ENCODE results near the gene MYBPC2. TPM values are rescaled to one million over a fixed set of nuclear protein-coding genes. Genes with fewer than 3 reads are reported as not detected.

MYBPC2 gene
- total RNA-seq, 2 experiments from 2014 or later, result 0.14 TPM; not detected in 1

- Mint-ChIP-seq H3K4me3 (no peak overlapping the region), H3K36me3 (peaks cover 17% of the 10 kb centered on the region), H3K9me3 (no peaks in the 10 kb centered on the region), H3K4me1 (peaks cover 11% of the 10 kb centered on the region), H3K27me3 (peaks cover 8% of the 10 kb centered on the region), H3K27ac (no peak overlapping the region)
- POLR2A ChIA-PET, result interaction anchor here (0.6 to 0.7 kb wide), 2 partner anchors 32 to 47 kb away, joined by 3 read pairs; no protein-coding TSS in a partner anchor
- no peak for ATAC-seq (ENCODE audit: low read depth)
- DNase-seq, result no peak
Measured at GRCh38 chr19:50415661-50416033, 17.0 kb upstream of the MYBPC2 start.

DNA sequence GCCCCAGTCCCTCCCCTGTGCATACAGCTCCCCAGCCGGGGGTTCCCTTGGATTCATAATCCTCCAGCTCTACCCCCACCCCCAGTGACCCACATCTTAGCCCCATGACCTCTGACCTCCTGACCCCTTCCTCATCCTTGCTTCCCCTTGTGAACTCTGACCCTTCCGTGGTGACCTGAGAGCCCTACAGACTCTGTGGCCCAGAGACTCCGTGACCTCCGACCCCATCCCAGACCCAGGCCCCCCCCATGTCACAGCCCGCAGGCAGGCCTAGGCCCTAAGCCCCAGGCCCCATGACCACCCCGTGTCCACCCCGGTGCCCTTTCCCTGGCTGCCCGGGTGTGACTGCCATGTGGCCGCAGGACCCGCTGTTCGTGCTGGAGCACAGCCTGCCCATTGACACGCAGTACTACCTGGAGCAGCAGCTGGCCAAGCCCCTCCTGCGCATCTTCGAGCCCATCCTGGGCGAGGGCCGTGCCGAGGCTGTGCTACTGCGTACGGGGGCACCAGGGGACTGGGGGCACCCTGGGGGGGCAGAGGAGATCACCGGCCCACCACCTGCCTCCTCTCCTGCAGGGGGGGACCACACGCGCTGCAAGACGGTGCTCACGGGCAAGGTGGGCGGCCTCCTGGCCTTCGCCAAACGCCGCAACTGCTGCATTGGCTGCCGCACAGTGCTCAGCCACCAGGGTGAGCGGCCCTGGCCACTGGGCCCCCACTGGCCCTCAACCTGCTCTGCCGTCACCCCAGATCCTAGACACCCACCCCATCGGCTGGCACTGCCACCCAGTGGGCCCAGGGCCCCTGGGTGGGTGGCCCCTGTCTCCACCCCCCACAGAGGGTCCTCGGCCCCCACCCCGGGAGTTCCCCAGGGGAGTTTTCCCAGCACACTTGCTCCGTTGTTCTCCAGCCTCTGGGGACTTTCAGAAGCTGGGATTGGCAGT is 16.4 kb upstream of the MYBPC2 start:
- Mint-ChIP-seq H3K36me3 (peaks cover 15% of the 10 kb centered on the region), H3K4me3 (no peak overlapping the region)

GRCh38 chr19:50417111-50418081 is 15.3 kb upstream of the MYBPC2 start:
- Mint-ChIP-seq H3K9me3 (no peaks in the 10 kb centered on the region), H3K27ac (no peak overlapping the region), H3K4me1 (peaks cover 11% of the 10 kb centered on the region), H3K27me3 (peaks cover 12% of the 10 kb centered on the region), H3K36me3 (peaks cover 9% of the 10 kb centered on the region), H3K4me3 (no peak overlapping the region)
- POLR2A ChIA-PET, result no interaction called here
- no peak for DNase-seq
- no peak for ATAC-seq (ENCODE audit: low read depth)

More for the DNA sequence above, 16.4 kb upstream of the MYBPC2 start:
- H3K4me1 Mint-ChIP-seq, result peaks cover 11% of the 10 kb centered on the region
- DNase-seq, result no peak
- ATAC-seq (ENCODE audit: low read depth), result no peak
- H3K9me3 Mint-ChIP-seq, result no peaks in the 10 kb centered on the region
- no peak overlapping the region for H3K27ac Mint-ChIP-seq
- POLR2A ChIA-PET, result interaction anchor here (0.6 to 0.7 kb wide), 2 partner anchors 32 to 48 kb away, joined by 3 read pairs; no protein-coding TSS in a partner anchor
- peaks cover 8% of the 10 kb centered on the region for H3K27me3 Mint-ChIP-seq

DNA sequence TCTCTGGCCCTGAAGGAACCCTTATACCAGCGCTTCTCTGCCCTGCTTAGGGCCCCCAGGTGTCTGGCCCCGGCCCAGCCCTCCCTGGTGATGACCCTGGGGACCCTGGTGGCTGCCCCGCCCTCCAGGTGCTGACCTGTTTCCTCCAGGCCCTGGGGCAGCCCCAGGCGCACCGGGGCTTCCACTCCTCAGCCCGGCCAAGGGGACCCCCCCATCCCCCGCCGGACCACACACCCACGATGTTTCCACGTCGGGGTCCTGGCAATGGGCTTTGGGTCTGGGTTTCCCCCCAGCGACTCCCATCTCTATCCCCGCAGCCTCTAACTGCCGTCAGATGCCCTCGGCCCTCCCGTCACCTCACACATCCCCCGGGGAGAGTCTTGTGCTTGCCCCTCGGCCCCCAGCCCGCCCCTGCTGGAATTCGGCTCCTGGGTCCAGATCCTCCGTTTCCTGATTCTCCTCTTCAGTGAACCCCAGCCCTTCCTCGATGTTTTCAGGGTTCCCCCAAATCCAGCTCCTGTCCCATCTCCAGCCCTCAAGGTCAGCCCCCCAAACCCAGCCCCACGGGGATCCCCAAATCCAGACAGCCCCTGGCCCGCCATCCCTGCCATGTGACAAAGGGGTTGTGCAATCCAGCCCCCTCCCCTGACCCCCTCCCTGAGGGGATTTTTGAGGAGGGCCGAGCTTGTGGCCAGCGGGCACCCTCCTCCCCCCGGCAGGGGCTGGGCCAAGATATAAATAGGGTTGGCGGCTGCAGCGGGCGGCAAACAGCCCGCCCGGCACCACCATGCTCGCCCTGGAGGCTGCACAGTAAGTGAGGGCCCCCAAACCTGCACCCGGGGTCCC is 14.3 kb upstream of the MYBPC2 start, which contains the start of gene SPIB:
Gene SPIB (plus strand): TSS at position 763 of the 846 bp plus-strand sequence. CDS start 25 bp downstream, at position 788.
- no peak for ATAC-seq (ENCODE audit: low read depth)
- Mint-ChIP-seq H3K4me3 (no peak within 1 kb of the TSS), H3K36me3 (peaks cover 9% of the 10 kb centered on the region), H3K27ac (peak within 1 kb of the TSS; percentile 22), H3K4me1 (peaks cover 11% of the 10 kb centered on the region), H3K9me3 (no peaks in the 10 kb centered on the region), H3K27me3 (peaks cover 12% of the 10 kb centered on the region)
- DNase-seq, result no peak
- POLR2A ChIA-PET, result no interaction called here

DNA sequence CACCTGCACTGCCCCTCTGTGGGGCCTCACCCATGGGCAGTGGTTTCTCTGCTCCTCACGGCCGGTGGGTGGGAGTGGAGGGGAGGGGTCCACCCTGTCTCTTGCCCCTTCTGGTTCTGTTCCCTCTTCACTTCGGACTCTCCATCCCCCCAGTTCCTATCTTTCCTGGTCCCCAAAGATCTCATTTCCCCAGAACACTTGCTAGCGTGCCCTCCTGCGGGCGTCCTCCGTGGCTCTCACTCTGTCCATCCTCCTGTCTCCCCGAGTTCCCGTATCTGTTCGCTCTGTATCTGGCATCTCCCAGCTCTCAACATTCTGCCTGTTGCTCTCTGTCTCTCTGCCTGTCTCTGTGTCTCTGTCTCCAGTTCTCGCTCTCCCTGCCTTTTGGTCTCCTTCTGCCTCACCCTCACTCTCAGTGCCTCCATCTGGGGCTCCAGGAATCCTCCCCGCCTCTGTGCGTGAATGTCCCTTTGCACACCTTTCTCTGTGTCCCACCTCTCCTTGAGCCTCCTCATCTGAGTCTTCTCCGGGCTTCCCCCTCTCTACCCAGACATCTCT is 13.6 kb upstream of the MYBPC2 start:
- ATAC-seq (ENCODE audit: low read depth), result no peak
- Mint-ChIP-seq H3K4me3 (no peak overlapping the region), H3K36me3 (peaks cover 9% of the 10 kb centered on the region), H3K9me3 (no peaks in the 10 kb centered on the region), H3K4me1 (peaks cover 11% of the 10 kb centered on the region), H3K27ac (peak overlapping the region; percentile 22), H3K27me3 (peaks cover 12% of the 10 kb centered on the region)
- POLR2A ChIA-PET, result no interaction called here
- no peak for DNase-seq

GRCh38 chr19:50419580-50420035 is 13.1 kb upstream of the MYBPC2 start:
- H3K4me1 Mint-ChIP-seq, result peaks cover 11% of the 10 kb centered on the region
- peaks cover 12% of the 10 kb centered on the region for H3K27me3 Mint-ChIP-seq
- H3K27ac Mint-ChIP-seq, result peak overlapping the region; percentile 22
- no peaks in the 10 kb centered on the region for H3K9me3 Mint-ChIP-seq
- POLR2A ChIA-PET, result no interaction called here
- peaks cover 9% of the 10 kb centered on the region for H3K36me3 Mint-ChIP-seq
- H3K4me3 Mint-ChIP-seq, result no peak overlapping the region
- ATAC-seq (ENCODE audit: low read depth), result no peak
- no peak for DNase-seq

DNA sequence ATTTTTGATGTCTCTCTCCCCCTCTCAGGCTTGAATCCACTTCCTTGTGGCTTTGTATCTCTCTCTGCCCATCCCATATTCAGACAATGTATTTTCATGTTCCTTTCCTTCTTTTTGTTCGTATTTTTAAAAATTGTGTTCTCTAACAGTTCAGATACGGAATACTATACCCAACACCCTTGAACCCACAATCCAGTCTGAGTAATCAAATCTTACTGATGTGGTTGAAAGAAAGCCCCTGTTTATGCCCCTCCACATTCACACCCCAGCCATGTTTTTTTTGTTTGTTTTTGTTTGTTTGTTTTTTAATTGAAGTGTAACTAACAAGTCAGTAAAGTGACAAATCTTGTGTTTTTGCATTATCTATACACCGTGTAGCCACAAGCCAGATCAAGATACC is 12.6 kb upstream of the MYBPC2 start:
- Mint-ChIP-seq H3K27me3 (peaks cover 12% of the 10 kb centered on the region), H3K36me3 (peaks cover 9% of the 10 kb centered on the region), H3K4me1 (peaks cover 11% of the 10 kb centered on the region), H3K4me3 (no peak overlapping the region), H3K9me3 (no peaks in the 10 kb centered on the region), H3K27ac (no peak overlapping the region)
- POLR2A ChIA-PET, result no interaction called here
- DNase-seq (no peak), ATAC-seq (ENCODE audit: low read depth) (no peak)

GRCh38 chr19:50420808-50421207 is 11.9 kb upstream of the MYBPC2 start:
- Mint-ChIP-seq H3K36me3 (peaks cover 9% of the 10 kb centered on the region), H3K27ac (no peak overlapping the region), H3K4me1 (peaks cover 11% of the 10 kb centered on the region), H3K4me3 (no peak overlapping the region), H3K27me3 (peaks cover 12% of the 10 kb centered on the region), H3K9me3 (no peaks in the 10 kb centered on the region)
- no peak for ATAC-seq (ENCODE audit: low read depth)
- POLR2A ChIA-PET, result no interaction called here
- no peak for DNase-seq

DNA sequence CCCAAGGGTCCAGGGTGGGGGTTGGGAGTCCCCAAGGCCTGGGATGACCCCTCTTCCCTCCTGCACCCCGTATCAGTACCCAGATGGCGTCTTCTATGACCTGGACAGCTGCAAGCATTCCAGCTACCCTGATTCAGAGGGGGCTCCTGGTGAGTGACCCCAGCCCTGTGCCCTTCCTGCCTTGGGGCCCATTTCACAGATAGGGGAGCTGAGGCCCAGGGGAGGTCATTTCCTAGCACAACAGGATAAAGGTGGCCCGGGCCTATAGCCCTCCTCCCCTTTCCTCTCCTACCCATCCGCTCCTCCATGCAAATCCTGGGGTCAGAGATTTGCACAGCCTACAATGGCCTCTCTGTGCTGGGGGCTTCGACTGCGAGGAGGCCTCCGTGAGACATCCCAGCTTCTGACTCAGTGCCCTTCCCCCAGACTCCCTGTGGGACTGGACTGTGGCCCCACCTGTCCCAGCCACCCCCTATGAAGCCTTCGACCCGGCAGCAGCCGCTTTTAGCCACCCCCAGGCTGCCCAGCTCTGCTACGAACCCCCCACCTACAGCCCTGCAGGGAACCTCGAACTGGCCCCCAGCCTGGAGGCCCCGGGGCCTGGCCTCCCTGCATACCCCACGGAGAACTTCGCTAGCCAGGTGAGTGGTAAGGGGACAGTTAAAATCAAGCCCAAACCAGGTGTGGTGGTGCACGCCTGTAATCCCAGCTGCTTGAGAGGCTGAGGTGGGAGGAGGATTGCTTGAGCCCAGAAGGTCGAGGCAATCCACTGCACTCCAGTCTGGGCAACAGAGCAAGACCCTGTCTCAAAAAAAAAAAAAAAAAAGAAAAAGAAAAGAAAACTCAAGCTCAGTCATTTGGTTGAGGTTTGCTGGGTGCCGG is 10.1 kb upstream of the MYBPC2 start:
- H3K9me3 Mint-ChIP-seq, result no peaks in the 10 kb centered on the region
- POLR2A ChIA-PET, result interaction anchor here (0.6 kb wide), 1 partner anchor 7 kb away, joined by 3 read pairs; no protein-coding TSS in a partner anchor
- peaks cover 11% of the 10 kb centered on the region for H3K4me1 Mint-ChIP-seq
- peaks cover 12% of the 10 kb centered on the region for H3K27me3 Mint-ChIP-seq
- no peak for ATAC-seq (ENCODE audit: low read depth)
- no peak for DNase-seq
- no peak overlapping the region for H3K27ac Mint-ChIP-seq
- peaks cover 7% of the 10 kb centered on the region for H3K36me3 Mint-ChIP-seq
- no peak overlapping the region for H3K4me3 Mint-ChIP-seq

- Mint-ChIP-seq H3K4me1 (peaks cover 11% of the 10 kb centered on the region), H3K27me3 (peaks cover 12% of the 10 kb centered on the region), H3K27ac (no peak overlapping the region), H3K4me3 (no peak overlapping the region), H3K36me3 (peaks cover 7% of the 10 kb centered on the region), H3K9me3 (no peaks in the 10 kb centered on the region)
- DNase-seq, result no peak
- POLR2A ChIA-PET, result no interaction called here
- ATAC-seq (ENCODE audit: low read depth), result no peak
Measured at GRCh38 chr19:50423279-50424113, 9.2 kb upstream of the MYBPC2 start.

DNA sequence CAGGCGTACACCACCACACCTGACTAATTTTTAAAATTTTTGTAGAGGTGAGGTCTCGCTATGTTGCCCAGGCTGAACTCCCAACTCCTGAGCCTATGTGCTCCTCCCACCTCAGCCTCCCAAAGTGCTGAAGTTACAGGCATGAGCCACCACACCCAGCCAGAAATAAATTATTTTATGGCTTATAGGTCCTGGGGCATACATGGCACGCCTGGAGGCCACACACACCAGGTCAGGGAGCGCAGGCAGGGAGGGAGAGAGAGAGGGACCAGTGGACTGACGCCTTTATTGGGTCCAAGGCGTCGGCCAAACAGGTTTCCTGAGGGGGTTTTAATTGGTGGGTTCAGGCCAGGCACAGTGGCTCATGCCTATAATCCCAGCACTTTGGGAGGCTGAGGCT is 7.1 kb upstream of the MYBPC2 start:
- H3K36me3 Mint-ChIP-seq, result no peaks in the 10 kb centered on the region
- H3K9me3 Mint-ChIP-seq, result no peaks in the 10 kb centered on the region
- no peak for ATAC-seq (ENCODE audit: low read depth)
- DNase-seq, result no peak
- H3K4me1 Mint-ChIP-seq, result peaks cover 2% of the 10 kb centered on the region
- H3K4me3 Mint-ChIP-seq, result no peak overlapping the region
- H3K27ac Mint-ChIP-seq, result no peak overlapping the region
- POLR2A ChIA-PET, result no interaction called here
- peaks cover 17% of the 10 kb centered on the region for H3K27me3 Mint-ChIP-seq
